Activated T-cell treated with anti-CD3 and anti-CD28 coated beads for 1 hour (primary cell): ENCODE results near the gene PIR.

Source experiments
- DNase-seq: peaks from one replicate; pipeline ENCODE4 v3.0.0-alpha.2; 2020; ENCODE audit warnings: low read depth

Gene PIR

DNA sequence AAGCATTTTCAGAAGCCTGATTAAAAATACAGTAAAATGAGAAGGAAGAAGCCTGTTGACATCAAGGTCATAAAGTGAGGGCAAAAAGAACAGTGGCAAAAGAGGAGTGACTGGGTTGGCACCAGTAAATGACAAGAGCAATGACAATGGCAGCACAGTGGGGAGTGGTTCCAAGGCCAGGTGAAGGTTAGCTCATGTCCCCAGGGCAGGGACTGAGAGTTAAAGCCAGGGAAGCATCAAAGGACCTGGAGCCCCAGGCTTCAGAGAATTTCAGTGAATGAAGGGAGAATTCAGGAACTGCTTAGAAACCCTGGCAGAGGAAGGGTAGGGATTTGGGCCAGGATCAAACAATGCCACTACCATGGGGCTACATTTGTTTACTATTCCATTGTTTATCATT lies 149.0 kb downstream of the PIR start:
- no peak for DNase-seq

DNA sequence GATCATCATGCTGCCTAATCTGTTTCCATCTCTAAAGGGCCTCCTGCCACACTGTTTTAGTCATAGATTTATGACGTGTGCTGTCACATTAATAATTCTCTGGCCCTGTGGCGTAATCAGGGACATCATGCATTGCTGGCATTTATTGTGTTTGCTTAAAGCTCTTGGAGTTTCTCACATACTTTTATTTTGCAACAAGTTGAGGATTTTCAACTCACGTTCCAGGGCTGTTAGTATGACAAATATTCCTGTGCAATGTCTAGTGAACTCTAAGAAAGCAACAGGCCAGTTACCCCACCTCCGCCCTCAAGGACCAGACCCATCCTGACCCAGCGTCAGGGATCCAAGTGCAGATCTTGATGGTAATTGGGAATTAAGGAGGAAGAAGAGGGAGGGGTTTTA lies 150.1 kb downstream of the PIR start:
- DNase-seq: no peak

DNA sequence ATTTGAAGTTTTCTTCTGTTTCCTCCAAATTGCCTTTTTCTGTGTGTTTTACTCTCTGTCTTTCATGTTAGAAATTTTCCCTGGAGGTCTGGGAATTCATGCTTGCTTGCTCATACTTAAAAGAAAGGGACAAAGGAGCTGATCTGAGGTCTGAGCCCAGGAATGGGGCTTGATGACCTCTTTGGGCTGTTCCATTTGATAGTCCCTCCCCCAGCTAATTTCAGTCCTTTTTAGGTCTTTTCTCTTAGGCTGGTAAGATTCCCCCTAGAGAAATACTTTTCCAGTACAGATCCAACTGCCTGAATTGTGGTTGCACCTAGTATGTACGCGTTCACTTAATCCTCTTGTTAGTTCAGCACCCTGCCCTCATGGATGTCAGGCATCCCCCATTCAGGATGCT lies 152.3 kb downstream of the PIR start:
- DNase-seq: no peak

DNA sequence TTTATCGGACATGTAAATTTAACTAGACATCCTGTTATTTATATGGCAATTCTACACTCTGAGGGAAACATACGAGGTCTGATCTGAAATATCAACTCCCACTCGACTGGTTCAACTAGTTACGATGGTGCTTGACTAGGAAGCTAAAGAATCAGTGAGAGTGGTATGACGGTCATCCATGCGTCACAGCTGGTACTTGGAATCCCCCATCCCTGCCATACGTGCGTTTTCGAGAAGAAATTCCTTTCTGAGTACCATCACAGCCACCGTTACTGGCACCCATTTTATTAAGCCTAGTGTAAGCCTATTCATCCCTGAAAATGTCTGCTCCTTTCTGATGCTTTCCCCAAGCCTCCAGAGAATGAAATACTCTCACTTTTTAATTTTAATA lies 157.1 kb downstream of the PIR start:
- no peak for DNase-seq

DNA sequence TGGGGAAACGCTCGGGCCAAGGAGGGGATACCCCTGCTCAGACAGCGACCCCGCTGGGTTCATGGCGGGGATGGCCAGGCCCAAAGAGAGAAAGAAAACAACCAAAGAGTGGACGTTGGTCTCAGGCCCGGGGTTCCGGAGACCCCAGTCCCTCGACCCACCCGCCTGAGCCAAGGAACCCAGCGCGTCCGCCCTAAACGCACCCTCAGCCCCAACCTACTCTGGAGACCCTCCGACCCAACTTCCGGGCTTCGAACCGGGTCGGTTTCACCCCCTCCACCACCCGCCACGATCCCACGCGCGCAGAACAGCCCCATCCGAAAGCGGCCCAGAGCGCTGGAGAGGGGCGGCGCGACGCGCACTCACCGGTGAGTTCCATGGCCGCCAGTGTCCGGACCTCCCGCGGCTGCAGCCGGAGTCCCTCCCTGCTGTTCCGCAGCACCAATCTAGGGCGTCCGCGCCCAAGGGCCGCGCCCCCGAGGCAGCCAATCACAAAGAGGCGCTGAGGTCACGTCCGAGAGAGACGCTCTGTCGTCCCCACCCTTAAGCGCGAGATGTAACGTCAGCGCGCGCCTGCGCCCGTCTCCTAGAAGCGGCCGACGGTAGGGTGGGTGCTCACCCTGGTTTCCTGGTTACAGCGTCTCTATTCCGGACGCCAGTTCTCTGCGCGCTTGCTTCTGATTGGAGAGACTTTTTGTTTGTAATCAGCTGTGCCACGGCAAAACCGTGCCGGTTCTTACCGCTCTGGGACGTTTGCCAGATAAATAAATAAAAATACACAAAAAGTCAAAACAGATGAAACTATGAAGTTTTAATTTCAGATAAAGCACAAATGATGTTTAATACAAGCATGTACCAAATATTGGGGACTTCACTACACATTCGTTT lies 157.8 kb downstream of the PIR start, which contains the start of gene PIGA:
Gene PIGA, minus strand, starts transcription at position 389 of the 888 bp plus-strand sequence. CDS start 3,593 bp downstream, outside the sequence.
- DNase-seq: peak; percentile 76
